Fibroblast of skin of left biceps (primary cell): ENCODE results near the gene TMPRSS6.

Experiments used
- DNase-seq, 2 experiments: peaks; one replicate each; pipeline ENCODE4 v3.0.0-alpha.2; 2013; ENCODE audit warnings: low read depth in 2 of 2

TMPRSS6 gene

DNA sequence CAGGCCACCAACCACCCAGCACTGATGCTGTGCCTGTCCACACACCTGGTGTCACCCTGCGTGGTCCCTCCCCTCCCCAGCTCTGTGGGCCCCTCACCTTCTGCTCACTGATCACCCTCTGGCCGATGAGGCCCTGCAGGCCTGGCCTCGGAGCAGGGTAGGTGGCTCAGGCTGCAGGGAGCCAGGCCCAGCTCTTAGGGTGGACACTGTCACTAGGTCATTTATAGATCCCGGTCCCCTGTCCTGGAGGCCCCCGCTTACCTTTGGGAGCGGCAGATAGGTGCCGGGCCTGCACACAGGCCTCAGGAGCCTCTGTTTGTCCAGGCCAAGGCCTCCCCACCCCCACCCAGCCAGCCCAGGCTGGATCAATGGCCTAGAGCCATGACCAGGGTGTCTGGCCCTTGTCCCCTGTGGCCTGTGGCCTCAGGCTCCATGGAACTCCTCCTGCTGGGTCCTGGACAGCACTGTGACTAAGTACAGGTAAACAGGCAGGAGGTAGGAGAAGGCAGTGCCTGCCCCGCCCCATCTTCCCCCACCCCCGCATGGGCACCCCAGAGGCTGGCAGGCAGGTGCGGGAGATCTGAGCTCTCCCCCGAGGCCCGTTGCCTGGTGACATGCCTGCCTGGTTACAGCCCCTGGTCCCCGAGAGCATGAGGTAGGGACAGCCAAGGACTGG, at the start of gene TMPRSS6:
Gene TMPRSS6 (minus strand): TSS at position 472 of the 676 bp plus-strand sequence. CDS start 6,296 bp downstream, outside the sequence.
- no peak for DNase-seq

DNA sequence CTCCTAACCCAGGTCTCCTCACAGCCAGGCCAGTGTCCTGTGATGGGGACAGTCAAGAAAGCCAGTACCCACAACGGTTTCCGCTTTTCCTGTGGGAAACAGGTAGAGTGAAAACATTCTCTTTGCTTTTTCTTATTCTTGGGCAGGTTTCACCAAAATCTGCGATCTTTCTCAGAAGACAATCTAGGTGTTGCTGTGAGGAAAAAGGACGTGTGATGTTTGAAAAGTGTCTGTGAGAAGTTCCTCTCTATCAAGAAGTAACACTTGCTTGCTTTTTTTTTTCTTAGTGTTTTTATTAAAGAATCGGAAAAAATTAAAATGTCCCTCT, 49.4 kb upstream of the TMPRSS6 start:
- no peak for DNase-seq

DNA sequence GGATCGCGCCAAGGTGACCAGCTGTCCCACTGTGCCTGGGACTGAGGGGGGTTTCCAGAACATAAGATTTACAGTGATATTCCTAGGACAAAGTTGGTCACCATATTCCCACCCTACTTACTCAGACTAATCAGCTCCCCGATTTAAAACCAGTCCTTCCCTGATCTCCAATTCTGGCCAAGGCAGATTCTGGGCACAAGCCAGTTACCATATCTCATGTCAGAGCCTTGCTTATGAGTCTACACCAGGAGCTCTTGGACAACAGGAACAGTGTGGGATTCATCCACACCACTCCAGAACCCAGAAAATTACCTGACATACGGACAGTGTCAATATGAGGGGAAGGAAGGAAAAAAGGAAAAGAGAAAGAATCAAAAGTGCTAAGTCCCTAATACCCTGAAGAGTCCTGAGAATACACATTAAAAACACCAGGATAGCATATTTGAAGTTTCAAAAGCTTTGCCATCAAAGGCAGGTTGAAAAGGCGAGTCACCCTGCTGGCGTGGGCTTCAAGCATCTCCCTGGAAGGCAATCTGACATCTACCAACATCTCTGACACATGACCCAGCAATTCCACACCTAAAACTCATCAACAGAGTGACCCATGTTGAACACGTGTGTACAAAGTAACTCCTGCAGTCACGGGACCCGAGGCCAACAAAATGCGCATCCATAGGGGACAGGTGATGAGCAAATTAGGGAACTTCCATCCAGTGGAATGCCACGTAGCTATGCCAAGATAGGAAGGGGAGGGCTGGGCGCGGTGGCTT, 48.2 kb upstream of the TMPRSS6 start:
- DNase-seq: no peak

DNA sequence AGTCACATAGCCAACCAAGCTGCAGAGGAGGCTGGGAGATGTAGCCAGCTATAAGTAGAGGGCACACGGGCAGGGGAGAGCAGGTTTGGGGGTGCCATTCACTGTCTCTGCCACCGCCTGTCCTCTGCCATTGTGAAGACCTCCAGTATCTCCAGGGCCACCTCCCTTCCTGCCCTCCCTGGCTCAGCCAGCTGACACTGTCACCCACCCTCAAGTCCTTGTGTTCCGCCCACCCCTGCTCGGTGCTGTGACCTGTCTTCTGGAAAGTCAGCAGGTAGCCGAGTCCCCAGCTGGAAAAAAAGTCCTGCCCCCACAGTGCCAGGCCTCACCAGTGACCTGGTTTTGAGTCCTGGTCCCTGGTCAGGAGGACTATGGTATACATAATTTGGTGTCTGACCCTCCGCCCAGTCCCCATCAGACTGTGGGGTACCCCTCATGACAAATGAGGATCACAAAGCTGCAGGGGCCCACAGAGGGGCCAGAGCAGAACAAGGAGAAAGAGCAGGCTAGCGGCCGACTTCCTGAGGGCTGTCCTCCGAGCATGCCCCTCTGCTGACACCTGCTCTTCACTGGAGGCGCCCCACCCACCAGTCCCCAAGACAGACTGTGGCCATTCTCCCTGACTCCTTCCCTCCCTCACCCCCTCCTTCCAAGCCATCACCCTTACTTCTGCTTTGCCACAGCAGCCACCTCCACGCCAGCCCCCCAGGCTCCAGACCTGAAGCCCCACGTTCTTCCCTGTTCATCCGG, 47.3 kb upstream of the TMPRSS6 start:
- no peak for DNase-seq

DNA sequence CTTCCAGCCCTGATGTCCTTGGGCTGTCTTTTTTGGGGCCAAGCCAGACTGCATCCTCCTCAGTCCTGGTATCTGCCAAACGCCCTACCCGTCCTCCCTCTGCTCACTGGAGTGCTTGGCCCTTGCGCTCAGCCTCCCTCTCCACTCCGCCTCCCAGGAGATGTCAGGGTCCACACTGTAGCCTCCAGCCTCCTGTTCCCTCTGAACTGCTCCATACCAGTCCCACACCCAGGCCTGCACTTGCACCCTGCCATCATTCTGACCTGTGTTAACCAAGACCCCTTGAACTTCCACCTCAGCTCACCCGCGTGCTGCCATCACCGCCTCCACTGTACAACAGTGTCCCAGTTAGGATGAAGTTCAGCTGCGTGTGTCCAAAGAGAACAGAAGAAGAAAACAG, 46.5 kb upstream of the TMPRSS6 start:
- no peak for DNase-seq

DNA sequence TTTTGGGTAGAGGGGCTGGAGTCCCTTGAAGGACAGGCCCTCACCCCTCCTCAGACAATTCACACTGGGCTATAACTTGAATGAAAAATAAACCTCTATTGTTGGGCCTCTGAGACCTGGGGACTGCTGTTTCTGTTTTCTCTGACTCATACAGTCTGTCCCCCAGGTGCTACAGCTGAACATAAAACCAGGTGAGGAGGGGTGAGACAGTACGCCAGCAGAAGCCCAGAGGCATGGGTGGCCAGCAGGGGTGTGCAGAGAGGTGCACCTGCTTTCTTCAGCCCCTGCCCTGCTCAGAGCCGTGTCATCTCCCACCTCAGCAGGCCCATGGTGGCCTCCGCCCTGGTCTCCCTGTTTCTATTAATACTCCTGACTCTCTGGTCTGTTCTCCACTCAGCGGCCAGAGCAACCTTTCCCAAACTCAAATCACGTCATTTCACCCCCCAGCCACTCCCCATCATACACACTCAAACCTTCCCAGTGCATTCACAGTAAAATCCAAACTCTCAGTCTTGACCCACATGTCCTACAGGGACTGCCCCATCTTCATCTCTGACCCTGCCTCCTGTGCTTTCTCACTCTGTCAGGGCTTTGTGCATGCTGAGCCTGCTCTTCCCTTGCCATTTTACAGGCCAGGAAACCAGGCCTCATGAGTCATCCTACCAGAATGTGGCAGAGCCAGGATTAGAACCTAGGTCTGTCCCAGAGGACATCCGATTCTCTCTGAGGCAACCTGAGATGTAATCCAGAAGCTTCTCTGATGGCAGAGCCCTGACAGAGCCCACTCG, 45.6 kb upstream of the TMPRSS6 start:
- no peak for DNase-seq

DNA sequence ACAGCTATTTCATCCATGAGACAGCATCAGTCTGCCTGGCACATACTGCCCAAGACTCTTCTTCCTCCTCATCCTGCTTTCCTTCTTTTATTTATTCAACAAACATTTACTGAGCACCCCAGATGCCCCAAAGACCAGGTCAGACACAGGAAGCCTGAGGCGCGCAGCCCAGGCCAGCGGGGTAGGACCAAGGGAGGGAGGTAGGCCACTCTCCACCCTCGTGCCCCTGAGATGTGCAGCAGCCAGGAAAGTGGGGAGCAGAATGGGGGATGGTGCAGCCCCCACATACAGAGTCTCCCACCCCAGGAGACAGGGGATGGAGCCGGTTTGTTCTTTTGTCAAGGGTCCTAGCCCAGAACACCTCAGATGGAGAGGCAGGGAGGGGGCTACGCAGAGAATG, 44.4 kb upstream of the TMPRSS6 start:
- DNase-seq: no peak

DNA sequence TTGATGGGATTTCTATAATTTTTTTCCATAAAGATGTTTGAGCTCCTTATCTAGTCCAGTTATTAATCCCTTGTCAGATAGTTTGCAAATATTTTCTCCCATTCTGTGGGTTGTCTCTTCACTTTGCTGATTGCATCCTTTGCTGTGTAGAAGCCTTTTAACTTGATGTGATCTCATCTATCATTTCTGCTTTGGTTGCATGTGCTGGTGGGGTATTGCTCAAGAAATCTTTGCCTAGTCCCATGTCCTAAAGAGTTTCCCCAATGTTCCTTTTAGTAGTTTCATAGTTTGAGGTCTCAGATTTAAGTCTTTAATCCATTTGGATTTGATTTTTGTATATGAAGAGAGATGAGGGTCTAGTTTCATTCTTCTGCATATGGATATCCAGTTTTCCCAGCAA, 41.9 kb upstream of the TMPRSS6 start:
- no peak for DNase-seq

DNA sequence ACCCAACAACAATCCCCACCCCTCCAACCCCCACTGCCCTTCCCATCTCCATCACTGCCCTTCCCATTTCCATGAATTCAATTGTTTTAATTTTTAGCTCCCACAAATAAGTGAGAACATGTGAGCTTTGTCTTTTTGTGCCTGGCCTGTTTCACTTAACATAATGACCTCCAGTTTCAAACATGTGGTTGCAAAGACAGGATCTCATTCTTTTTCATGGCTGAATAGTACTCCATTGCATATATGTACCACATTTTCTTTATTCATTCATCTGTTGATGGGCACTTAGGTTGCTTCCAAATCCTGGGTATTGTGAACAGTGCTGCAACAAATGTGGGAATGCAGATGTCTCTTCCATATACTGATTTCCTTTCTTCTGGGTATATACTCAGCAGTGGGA, 41.2 kb upstream of the TMPRSS6 start:
- DNase-seq: no peak

DNA sequence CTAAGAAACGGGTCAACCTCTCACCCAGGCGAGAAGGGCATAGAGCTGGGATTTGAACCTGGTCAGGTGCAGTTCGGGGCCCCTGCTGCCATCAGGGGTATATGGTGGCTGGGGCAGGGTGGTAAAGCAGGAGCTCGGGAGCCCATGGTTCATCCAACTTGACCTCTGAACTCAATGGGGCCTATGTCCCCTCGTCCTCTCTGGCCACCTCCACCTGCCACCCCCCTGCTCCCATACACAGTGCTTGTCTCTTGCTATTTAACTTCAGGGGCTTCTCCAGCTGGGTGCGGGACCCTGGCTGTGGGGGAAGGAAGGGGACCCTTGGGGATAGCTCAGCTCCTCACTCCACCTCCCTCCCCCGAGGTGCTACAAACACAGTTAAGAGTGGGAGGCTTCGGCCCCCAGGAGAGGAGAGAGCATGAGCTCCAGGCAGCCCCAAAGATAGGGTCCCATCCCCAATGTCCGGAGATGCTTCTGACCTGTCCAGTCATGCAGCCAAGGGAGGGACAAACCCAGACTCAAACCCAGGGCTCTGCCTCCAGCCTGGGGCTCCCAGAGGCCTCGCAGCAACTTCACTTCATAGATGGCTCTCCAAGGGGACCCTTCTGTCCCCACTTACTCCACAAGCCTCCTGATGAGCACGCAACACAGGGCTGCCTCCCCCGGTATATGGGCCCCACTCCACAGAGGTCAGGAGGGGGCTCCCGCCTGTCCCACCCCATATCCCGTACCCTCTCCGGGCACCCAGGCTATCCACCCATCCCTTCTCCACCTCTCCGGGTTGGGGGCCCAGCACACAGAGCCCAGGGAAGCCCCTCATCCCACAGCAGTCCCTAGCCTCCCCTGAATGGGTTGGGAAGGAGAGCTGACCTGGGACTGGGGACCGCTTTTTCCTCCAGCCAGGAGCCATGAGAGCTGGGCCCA, 39.5 kb upstream of the TMPRSS6 start:
- DNase-seq: no peak

DNA sequence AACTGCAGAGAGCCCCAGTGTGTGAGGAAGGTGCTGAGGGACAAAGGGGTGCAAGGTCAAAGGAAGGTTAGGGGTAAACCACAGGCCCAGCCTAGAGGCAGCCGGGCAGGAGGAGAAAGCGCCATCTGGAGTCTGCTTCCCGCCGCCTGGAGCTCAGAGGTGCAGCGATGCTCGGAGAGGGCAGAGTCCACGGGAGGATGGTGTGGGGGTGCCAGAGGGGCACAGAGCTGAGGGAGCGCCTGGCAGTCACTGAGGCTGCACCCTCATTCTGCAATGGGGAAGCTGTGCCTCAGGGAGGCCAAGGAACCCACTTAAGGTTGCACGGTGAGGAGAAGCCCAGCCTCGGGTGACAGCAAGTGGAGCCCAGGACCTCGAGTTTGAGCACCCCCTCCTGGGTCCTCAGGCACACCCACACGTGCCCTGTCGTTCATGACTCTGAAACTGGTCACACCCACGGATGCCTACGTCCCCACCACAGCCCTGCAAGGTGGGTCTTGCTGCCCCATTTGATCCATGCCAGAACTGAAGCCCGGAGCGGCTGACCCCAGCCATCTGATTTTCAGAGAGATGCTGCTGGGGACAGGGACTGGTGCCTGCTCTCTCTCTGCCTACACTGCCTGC, 38.6 kb upstream of the TMPRSS6 start:
- DNase-seq: no peak

DNA sequence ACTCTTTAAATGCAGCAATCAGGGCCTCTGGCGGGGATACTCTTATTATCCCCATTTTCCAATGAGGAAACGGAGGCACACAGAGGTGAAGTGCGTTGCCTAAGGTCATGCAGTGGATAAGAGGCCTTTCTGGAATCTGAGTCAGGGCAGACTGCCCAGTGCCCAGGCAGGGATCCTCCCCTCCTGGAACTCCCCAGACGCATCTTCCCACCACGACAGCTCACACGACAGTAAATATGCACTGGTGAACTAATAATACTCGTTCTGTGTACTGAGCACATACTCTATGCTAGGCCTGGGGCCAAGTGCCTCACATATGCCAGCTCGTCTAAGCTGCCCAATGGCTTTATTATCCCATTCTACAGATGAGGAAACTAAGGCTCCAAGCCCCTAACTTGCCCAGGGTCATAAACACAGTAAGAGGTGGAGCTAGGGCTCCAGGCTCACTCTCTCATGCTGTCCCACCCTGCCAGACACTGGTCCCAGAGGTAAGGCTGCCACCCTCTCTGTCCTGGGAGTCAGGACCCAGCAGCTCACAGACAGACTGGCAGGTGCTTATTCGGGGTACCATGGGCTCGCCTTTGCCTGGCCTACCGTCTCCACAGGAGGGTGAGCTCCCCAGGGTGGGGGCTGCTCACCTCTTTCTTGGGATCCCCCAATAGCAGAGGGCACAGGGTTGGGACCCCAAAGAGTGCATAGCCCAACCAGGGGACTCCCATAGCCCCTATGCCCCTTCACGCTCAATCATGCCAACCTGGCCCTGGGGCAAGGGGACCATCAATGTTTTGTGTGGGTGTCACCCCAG, 37.9 kb upstream of the TMPRSS6 start:
- DNase-seq: no peak

DNA sequence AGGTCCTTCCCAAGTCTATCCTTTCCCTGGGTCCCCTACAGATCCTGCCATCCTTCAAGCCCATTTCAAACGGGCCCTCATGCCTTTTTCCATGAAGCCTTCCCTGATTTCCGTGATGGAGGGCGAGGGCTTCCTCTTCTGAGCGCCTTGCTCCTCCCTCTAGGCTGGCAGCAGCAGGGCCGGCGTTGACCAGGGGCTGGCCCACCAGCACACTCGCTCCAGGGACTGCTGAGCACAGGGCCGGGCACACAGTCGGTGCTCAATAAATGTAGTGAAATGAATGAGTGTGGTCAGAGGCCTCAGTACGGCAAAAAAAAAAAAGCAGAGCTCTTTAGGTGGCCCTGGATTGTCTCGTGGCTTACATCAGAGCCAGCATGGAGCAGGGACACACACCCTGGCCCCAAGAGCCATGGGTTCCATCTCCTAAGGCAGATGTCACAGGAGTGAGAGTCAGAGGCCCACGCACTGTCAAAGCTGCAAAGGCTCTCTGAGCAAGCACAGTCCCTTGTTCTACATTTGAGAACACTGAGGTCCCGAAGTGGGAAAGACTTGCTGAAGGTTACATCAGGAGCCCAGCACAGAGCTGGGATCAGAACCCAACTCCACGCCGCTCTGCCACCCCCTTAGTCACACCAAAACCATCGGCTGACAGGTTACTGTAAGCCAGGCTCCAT, 37.1 kb upstream of the TMPRSS6 start:
- no peak for DNase-seq

DNA sequence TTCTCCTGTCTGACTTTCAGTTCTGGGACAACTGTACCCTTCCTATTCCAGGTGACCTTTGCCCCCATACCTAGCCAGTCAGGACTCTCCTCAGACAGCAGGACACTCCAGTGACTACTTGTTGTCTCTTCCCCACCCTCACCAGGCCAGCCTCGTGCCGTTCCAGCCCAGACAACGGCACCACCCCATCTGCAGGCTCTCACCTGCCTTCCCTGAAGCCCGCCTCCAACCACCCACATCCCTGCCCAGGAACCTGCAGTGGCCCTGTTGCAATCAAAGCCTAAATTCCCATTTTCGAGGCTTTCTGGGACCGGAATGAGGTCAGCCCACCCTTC, 36.5 kb upstream of the TMPRSS6 start:
- DNase-seq: no peak

DNA sequence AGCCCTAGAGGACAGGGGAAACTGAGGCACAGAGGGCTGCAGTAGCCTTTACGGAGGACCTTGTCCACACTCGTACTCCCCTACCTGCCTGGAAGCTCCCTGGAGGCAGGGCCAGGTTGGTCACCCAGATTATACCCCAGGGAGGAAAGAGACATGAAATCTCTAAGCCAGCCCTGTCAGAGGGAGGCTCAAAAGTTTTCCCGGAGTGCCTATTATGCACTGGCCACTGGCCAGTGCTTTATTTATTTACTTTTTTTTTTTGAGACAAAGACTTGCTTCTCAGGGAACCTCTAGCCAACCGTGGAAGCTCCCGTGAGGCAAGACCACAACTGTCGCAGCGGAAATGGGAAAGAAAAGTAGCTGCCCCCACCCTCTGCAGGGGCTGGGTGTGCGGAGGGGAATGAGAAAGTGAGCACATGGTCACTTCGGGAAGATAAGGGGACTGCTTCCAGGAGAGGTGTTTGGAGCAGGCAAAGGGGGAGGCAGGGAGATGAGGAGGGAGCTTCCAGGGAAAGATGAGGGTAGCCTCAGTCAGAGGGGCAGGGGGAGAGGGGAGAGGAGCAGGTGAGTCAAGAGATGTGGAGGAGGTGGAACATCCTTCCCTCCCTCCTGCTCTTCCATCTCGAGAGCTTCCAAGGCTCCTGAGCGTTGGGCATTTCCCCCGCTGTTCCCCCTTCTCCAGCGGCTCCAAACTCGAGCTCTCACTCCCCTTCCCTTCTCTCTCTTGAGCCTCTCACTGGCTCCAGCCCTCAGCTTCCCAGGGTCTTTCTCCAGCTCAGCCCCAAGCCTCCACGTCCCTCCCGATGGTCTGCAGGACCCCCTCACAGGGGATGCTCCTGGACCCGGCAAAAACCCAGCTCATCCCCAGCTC, 35.9 kb upstream of the TMPRSS6 start:
- DNase-seq: no peak

DNA sequence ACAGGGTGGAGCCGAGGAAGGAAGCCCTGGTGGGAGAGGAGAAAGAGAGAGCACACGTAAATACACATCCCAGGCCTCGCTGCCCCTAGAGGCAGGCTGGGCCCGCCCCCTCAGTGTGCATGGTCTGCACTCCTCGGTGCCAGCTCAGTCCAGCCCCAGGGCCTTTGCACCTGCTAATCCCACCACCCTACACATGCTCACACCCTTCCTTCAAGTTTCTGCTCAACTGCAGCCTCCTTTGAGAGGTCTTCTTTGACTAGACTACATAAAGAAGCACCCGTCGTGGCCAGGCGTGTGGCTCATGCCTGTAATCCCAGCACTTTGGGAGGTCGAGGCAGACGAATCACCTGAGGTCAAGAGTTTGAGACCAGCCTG, 34.7 kb upstream of the TMPRSS6 start:
- DNase-seq: no peak

DNA sequence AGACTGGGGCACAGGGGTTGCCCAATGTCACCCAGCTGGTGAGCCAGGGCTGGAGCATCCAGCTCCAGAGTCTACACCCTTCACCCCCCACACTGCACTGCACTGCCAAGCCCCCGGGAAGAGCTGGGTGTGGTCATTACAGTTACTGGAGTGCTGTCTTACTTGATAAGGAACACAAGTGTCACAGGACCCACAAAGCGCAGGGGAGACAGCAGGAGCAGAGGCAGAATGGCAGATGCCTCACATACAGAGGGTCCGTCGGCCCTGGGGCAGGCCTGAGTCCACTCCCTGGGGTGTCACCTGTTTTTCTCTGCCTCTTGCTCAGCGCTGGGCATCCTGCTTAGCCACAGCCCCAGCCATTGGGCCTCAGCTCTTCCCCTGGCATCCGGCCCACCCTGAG, 32.5 kb upstream of the TMPRSS6 start:
- DNase-seq: no peak

DNA sequence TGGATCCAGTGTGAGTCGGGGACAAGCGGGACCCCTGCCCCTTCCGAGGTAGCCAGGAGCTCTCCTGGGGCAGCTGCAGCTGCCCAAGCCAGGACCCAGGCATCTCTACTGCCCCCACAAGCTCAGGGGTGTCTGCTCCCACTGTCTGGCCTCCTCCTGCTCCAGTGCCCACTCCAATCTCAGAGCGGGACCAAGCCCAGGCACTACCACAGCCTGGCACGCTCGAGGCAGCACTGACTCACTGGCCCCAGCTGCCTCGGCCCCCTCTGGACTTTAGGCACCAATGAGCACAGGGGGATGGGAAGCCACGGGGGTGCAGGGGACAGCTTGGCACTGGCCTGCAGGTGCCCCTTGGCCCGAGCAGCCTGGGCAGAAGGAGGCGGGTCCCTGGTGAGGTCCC, 32.0 kb upstream of the TMPRSS6 start:
- no peak for DNase-seq
